ENCODE results near the gene MRC1. TPM values are rescaled to one million over a fixed set of nuclear protein-coding genes. Genes with fewer than 3 reads are reported as not detected.

MRC1 gene
- total and polyA plus RNA-seq, 2 donors from 2014 or later, result 3.4 to 67.8 TPM

DNA sequence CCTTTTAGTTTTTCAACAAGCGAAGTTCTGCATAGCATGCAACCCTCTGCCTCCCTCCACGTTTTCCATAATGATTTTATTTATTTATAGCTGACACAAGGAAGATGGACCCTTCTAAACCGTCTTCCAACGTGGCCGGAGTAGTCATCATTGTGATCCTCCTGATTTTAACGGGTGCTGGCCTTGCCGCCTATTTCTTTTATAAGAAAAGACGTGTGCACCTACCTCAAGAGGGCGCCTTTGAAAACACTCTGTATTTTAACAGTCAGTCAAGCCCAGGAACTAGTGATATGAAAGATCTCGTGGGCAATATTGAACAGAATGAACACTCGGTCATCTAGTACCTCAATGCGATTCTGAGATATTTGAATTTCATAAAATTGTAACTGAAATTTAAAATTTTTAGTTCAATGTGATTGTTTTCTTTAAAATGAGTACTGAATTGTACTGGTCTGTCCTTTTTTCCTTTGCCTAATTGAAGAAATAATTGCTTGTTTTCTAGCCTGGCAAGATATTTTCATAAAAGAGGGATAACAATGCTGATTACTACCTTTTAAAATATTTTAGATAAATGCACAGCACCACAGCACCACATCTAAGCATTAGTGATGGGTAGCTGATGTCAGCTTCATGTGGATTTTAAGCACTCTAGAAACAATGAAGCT, 101.1 kb downstream of the MRC1 start:
- Histone ChIP-seq H3K9me3 (ENCODE audit: control insufficient read depth in 2 of 3, insufficient read depth in 1 of 3, low read length in 3 of 3) (no peaks in the 10 kb centered on the region), H3K4me3 (ENCODE audit: low read length in 3 of 3) (no peak overlapping the region), H3K27me3 (ENCODE audit: control insufficient read depth, insufficient read depth, low read length) (no peaks in the 10 kb centered on the region), H3K36me3 (ENCODE audit: control insufficient read depth in 2 of 3, insufficient read depth in 3 of 3, low read length in 3 of 3) (no peaks in the 10 kb centered on the region), H3K4me1 (ENCODE audit: control insufficient read depth in 2 of 3, insufficient read depth in 2 of 3, low read depth in 1 of 3, low read length in 3 of 3) (no peaks in the 10 kb centered on the region), H3K27ac (ENCODE audit: low read depth in 2 of 2, low read length in 2 of 2) (no peak overlapping the region), H3K9ac (ENCODE audit: low read length in 3 of 3) (no peak overlapping the region)
- intact Hi-C loops (cut with DNase I), result no loop called here
- peak; percentile 50 for TF ChIP-seq CTCF (IDR thresholded peaks at IDR 0.05; ENCODE audit: borderline replicate concordance, extremely low read depth, insufficient read depth)
- DNase-seq (peak in 3 of 5 donors; percentile 26 to 68 (median 41)), FAIRE-seq (no peak)

DNA sequence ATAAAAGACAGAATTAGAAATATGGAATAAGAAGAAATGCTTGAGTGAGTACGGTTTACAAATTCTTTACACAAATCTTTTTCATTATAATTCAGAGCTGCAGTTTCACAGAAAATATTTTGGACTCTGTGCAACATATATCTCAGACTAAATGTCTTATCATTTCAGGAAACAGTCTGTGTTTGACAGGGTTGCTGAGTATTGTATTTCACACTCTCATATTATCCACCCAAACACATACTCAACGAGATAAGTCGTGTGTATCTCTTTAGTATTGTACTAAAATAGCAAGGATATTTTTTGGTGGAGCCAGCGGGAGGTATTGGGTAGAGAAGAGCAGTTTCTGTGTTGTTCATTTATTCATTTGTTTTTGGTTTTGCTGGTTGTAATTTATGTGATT, 103.6 kb downstream of the MRC1 start:
- intact Hi-C loops (cut with DNase I), result no loop called here

DNA sequence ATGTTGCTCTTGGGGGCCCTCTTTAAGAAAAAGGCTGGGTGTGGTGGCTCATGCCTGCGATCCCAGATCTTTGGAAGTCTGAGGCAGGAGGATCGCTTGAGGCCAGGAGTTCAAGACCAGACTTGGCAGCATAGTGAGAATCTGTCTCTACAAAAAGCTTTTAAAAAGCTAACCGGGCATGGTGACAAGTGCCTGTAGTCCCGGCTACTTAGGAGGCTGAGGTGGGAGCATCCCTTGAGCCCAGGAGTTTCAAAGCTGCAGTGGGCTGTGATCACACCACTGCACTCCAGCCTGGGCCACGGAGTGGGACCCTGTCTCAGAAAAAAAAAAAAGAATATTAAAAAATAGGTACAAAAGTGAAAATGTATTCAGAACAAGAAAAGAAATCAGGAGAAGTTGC, 104.5 kb downstream of the MRC1 start:
- Histone ChIP-seq H3K27me3 (ENCODE audit: control insufficient read depth, insufficient read depth, low read length) (no peaks in the 10 kb centered on the region), H3K36me3 (ENCODE audit: control insufficient read depth in 2 of 3, insufficient read depth in 3 of 3, low read length in 3 of 3) (no peaks in the 10 kb centered on the region), H3K4me1 (ENCODE audit: control insufficient read depth in 2 of 3, insufficient read depth in 2 of 3, low read depth in 1 of 3, low read length in 3 of 3) (no peaks in the 10 kb centered on the region), H3K9me3 (ENCODE audit: control insufficient read depth in 2 of 3, insufficient read depth in 1 of 3, low read length in 3 of 3) (no peaks in the 10 kb centered on the region), H3K27ac (ENCODE audit: low read depth in 2 of 2, low read length in 2 of 2) (no peak overlapping the region), H3K4me3 (ENCODE audit: low read length in 3 of 3) (no peak overlapping the region), H3K9ac (ENCODE audit: low read length in 3 of 3) (no peak overlapping the region)
- DNase-seq (no peak), FAIRE-seq (no peak)
- no peak for TF ChIP-seq CTCF (IDR thresholded peaks at IDR 0.05; ENCODE audit: borderline replicate concordance, extremely low read depth, insufficient read depth)
- intact Hi-C loops (cut with DNase I), result no loop called here

More for the DNA sequence above, 103.6 kb downstream of the MRC1 start:
- TF ChIP-seq CTCF (IDR thresholded peaks at IDR 0.05; ENCODE audit: borderline replicate concordance, extremely low read depth, insufficient read depth), result no peak
- no peak overlapping the region for H3K27ac ChIP-seq (ENCODE audit: low read depth in 2 of 2, low read length in 2 of 2)
- FAIRE-seq, result no peak
- H3K4me3 ChIP-seq (ENCODE audit: low read length in 3 of 3), result no peak overlapping the region
- H3K9me3 ChIP-seq (ENCODE audit: control insufficient read depth in 2 of 3, insufficient read depth in 1 of 3, low read length in 3 of 3), result no peaks in the 10 kb centered on the region
- H3K36me3 ChIP-seq (ENCODE audit: control insufficient read depth in 2 of 3, insufficient read depth in 3 of 3, low read length in 3 of 3), result no peaks in the 10 kb centered on the region
- no peaks in the 10 kb centered on the region for H3K4me1 ChIP-seq (ENCODE audit: control insufficient read depth in 2 of 3, insufficient read depth in 2 of 3, low read depth in 1 of 3, low read length in 3 of 3)
- no peak for DNase-seq
- no peaks in the 10 kb centered on the region for H3K27me3 ChIP-seq (ENCODE audit: control insufficient read depth, insufficient read depth, low read length)
- H3K9ac ChIP-seq (ENCODE audit: low read length in 3 of 3), result no peak overlapping the region
